Ishikawa (cell line): Measurements from ENCODE around the gene DYNLT4.

Experiments
- CEBPB ChIP-seq: IDR thresholded peaks from 2 replicates; pipeline ENCODE4 v1.6.1; 2012
- CREB1 ChIP-seq: IDR thresholded peaks from 2 replicates; pipeline ENCODE4 v1.6.1; 2012; ENCODE audit warnings: low read depth
- EGR1 ChIP-seq: IDR thresholded peaks from 2 replicates; pipeline ENCODE4 v1.6.1; 2012
- EP300 ChIP-seq: IDR thresholded peaks from 2 replicates; pipeline ENCODE4 v1.6.1; 2012; ENCODE audit warnings: borderline replicate concordance
- FOXM1 ChIP-seq: IDR thresholded peaks from 2 replicates; pipeline ENCODE4 v1.6.1; 2012; ENCODE audit warnings: low read depth, borderline replicate concordance
- NFIC ChIP-seq: IDR thresholded peaks from 2 replicates; pipeline ENCODE4 v1.6.1; 2012
- RAD21 ChIP-seq: IDR thresholded peaks from 2 replicates; pipeline ENCODE4 v1.6.1; 2012; ENCODE audit warnings: low read depth
- TAF1 ChIP-seq: IDR thresholded peaks from 2 replicates; pipeline ENCODE4 v1.6.1; 2012; ENCODE audit warnings: low read depth, mild to moderate bottlenecking
- TCF12 ChIP-seq: IDR thresholded peaks from 2 replicates; pipeline ENCODE4 v1.6.1; 2012; ENCODE audit warnings: low read depth
- TEAD4 ChIP-seq: IDR thresholded peaks from 2 replicates; pipeline ENCODE4 v1.6.1; 2012
- YY1 ChIP-seq: IDR thresholded peaks from 2 replicates; pipeline ENCODE4 v1.6.1; 2012; ENCODE audit warnings: low read depth
- ZBTB7A ChIP-seq: IDR thresholded peaks from 2 replicates; pipeline ENCODE4 v1.6.1; 2012; ENCODE audit warnings: low read depth
- TF ChIP-seq, protein P1 (sequence below): IDR thresholded peaks from 2 replicates; pipeline ENCODE4 v1.6.1; 2012
- TF ChIP-seq, protein P2 (sequence below): IDR thresholded peaks from 2 replicates; pipeline ENCODE4 v1.6.1; 2012
- TF ChIP-seq, protein P3 (sequence below): IDR thresholded peaks from 2 replicates; pipeline ENCODE4 v1.6.1; 2012; ENCODE audit warnings: low read depth, mild to moderate bottlenecking

DYNLT4 gene

DNA sequence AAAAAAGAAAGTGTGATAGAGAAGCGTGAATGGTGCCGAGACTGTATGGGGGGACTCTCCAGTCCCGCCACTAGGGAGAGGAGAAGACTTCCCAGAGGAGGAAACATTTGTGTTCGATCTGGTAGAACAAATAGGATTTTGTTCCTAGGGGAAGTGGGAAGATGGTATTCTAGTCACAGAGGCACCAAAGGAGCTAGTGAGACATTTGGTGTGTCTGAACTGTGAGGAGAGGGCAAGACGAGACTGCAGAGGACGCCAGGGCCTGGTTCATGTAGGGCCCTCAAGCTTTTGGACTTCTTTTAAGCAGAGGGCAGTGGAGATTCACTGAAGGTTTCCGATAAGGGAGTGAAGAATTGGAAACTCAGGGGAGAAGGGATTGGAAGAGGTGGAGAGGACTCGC, 4.1 kb upstream of the DYNLT4 start:
- TF ChIP-seq, protein P1, sequence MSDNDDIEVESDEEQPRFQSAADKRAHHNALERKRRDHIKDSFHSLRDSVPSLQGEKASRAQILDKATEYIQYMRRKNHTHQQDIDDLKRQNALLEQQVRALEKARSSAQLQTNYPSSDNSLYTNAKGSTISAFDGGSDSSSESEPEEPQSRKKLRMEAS: no peak
- TF ChIP-seq RAD21 (no peak), EGR1 (no peak), TAF1 (no peak), CREB1 (no peak), EP300 (no peak), NFIC (no peak), CEBPB (no peak), FOXM1 (no peak), TEAD4 (no peak), ZBTB7A (no peak), TCF12 (no peak), YY1 (no peak)
- TF ChIP-seq, protein P2, sequence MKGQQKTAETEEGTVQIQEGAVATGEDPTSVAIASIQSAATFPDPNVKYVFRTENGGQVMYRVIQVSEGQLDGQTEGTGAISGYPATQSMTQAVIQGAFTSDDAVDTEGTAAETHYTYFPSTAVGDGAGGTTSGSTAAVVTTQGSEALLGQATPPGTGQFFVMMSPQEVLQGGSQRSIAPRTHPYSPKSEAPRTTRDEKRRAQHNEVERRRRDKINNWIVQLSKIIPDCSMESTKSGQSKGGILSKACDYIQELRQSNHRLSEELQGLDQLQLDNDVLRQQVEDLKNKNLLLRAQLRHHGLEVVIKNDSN: no peak
- TF ChIP-seq, protein P3, sequence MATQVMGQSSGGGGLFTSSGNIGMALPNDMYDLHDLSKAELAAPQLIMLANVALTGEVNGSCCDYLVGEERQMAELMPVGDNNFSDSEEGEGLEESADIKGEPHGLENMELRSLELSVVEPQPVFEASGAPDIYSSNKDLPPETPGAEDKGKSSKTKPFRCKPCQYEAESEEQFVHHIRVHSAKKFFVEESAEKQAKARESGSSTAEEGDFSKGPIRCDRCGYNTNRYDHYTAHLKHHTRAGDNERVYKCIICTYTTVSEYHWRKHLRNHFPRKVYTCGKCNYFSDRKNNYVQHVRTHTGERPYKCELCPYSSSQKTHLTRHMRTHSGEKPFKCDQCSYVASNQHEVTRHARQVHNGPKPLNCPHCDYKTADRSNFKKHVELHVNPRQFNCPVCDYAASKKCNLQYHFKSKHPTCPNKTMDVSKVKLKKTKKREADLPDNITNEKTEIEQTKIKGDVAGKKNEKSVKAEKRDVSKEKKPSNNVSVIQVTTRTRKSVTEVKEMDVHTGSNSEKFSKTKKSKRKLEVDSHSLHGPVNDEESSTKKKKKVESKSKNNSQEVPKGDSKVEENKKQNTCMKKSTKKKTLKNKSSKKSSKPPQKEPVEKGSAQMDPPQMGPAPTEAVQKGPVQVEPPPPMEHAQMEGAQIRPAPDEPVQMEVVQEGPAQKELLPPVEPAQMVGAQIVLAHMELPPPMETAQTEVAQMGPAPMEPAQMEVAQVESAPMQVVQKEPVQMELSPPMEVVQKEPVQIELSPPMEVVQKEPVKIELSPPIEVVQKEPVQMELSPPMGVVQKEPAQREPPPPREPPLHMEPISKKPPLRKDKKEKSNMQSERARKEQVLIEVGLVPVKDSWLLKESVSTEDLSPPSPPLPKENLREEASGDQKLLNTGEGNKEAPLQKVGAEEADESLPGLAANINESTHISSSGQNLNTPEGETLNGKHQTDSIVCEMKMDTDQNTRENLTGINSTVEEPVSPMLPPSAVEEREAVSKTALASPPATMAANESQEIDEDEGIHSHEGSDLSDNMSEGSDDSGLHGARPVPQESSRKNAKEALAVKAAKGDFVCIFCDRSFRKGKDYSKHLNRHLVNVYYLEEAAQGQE: no peak

DNA sequence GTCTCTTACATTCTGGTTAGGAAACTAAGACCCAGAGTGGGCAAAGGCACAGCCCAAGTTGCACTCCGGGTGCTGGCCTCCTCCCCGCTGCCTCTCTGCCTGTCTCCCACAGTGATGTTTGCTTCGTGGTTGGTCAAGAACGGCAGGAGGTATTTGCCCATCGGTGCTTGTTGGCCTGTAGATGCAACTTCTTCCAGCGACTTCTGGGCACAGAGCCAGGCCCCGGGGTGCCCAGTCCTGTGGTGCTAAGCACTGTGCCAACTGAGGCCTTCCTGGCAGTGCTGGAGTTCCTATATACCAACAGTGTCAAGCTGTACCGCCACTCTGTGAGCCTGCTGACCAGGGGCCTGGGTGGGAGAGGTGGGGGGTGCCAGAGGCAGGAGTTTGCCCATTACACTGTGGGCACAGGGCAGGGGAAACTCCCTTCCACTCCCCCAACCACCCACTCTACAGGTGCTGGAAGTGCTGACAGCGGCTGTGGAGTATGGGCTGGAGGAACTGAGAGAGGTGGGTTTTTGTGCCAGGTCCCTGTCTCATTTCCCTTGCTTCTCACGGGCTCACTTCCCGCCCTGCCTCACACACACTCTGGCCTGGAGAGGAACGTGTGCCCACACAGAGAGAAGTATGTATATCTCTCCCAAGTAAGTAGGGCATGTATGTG, 3.1 kb upstream of the DYNLT4 start:
- TF ChIP-seq CREB1 (no peak), CEBPB (peak; percentile 54; the same call in 1 of the 2 replicates), NFIC (peak; percentile 99), FOXM1 (no peak), TAF1 (no peak), ZBTB7A (peak; percentile 24; the same call in 1 of the 2 replicates), TEAD4 (peak; percentile 73), EGR1 (no peak), RAD21 (no peak), EP300 (no peak; the same call in 1 of the 2 replicates), TCF12 (peak; percentile 80), YY1 (no peak)
- TF ChIP-seq, protein P3: no peak
- TF ChIP-seq, protein P1: no peak
- TF ChIP-seq, protein P2: 0 out of 2 replicates have a peak, but pooled peaks have one; percentile 5

DNA sequence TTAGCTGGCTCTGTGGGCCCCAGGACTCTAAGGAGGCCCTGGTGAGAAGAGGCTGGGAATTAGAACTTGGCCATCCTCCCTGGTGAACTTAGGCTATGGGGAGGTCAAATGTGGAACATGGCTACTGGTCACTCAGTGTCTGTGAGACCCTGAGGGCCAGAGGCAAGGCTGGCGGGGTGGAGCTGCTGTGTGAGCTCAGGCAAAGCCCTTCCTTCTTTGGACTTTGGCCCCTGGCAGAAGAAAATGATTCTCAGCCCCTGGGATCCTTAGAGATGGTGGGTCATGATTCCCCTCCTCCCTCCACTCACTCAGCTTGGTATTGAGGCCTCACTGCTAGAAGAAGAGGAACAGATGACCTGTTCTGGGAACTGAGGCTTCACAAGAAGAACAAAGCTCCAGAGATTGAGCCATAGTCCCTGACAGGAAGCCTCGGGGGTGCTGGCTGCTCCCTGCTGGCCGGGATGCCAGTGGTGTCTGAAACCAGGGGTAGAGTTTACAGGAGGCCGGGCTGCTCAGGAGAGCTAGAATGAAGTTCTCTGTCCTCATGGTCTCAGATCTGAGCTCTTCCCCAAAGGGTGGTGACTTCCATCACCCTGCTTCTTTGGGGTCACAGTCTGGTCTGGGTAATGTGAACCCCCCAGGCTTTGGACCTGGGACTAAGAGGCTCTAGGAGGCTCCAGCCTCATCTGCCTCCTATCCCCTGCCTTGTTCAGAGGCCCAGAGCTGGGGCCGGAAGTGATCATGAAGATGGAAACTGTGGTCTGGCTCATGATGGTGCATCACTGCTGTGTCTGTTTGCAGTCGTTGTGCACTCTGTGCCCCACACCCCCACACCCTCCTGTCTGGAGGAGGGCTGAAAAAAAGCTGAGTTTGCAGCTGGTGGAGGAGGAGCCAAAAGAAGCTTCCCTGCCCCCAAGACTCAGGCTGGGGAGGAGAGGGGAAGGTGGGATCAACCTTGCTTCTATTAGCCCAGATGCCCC, 2.1 kb upstream of the DYNLT4 start:
- TF ChIP-seq RAD21: no peak
- no peak for TF ChIP-seq CREB1
- TF ChIP-seq EGR1: no peak
- no peak for TF ChIP-seq TCF12
- no peak for TF ChIP-seq TEAD4

DNA sequence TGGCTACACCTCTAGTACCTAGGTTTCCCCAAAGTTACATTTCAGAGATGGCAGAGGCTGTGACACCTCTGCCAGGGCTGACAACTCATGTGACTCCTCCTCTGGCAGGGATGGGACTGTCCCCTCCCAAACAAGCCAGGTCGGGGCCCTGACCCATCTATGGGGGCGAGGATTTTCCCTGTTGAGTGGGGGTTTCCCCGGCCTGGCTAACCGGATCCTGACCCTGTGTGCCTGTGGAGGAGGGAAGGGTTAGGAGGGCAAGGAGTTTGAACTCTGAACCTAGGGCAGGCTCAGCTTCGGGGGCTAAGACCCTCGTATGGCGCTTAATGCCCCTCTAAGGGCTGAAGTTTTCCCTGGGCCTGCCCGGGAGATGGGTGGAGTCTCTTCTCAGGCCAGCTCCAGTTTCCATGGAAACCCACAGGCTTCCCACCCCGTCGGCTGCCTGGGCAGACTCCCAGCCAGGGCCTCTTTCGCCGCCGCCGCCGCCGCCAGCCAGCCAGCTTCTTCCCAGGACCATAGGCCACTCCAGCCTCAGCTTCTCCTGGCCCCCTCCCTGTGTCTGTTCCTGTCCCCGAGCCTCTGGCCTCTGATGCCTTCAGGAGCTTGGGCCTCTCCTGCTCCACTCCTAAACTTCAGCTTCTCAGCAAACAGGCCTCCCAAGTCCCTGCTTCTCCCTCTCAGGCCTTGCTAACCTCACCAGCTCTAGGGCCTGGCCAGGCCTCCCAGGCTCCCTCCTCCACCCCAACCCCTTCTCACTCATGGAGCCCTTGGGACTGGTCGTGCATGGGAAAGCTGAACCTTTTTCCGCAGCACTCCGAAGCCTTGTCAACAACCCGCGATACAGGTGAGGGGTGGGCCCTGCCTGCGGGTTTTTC, 1.1 kb upstream of the DYNLT4 start, which contains the start of gene BTBD19:
Gene BTBD19, plus strand, starts transcription at position 461 of the 875 bp plus-strand sequence. Its CDS starts 298 bp downstream, at position 759.
- TF ChIP-seq CEBPB (no peak), RAD21 (no peak), TEAD4 (no peak), ZBTB7A (no peak), TAF1 (no peak), EP300 (no peak), FOXM1 (no peak), TCF12 (no peak), YY1 (no peak), EGR1 (no peak), NFIC (no peak), CREB1 (no peak)
- TF ChIP-seq, protein P1: no peak
- TF ChIP-seq, protein P3: no peak
- TF ChIP-seq, protein P2: no peak
